Transverse colon (tissue), 4 donors: Measurements from ENCODE around the gene GPR18. TPM values are rescaled to one million over a fixed set of nuclear protein-coding genes. Genes with fewer than 3 reads are reported as not detected.

Experiments used
- DNase-seq: peaks from one replicate; pipeline ENCODE4 v3.0.0-alpha.2; 2019
- H3K27ac ChIP-seq, 4 donors: fragments of 200-600 bp; sonication (generic); 2 replicates each; pipeline ENCODE4 v1.5.1; 2016 to 2018; ENCODE audit warnings: inconsistent platforms in 4 of 4
- H3K27me3 ChIP-seq: fragments of 200-600 bp; sonication (generic); 2 replicates; pipeline ENCODE4 v1.5.1; 2017; ENCODE audit warnings: inconsistent platforms
- H3K36me3 ChIP-seq, 4 donors: fragments of 200-600 bp; sonication (generic); 2 replicates each; pipeline ENCODE4 v1.5.1; 2017 to 2019; ENCODE audit warnings: inconsistent platforms in 4 of 4
- H3K4me1 ChIP-seq, 4 donors: fragments of 200-600 bp; sonication (generic); 2 replicates each; pipeline ENCODE4 v1.5.1; 2017 to 2020; ENCODE audit warnings: inconsistent platforms in 4 of 4
- H3K4me3 ChIP-seq, 4 donors: fragments of 200-600 bp; sonication (generic); 1 replicate in 1 of 4; 2 replicates in 3 of 4; pipeline versions ENCODE4 v1.5.1 to v1.6.1; 2017 to 2019; ENCODE audit warnings: inconsistent platforms in 4 of 4
- H3K9me3 ChIP-seq, 2 donors: fragments of 200-600 bp; sonication (generic); 2 replicates each; pipeline ENCODE4 v1.5.1; 2017 to 2019; ENCODE audit warnings: inconsistent platforms in 2 of 2
- EP300 ChIP-seq: sonication (generic); formaldehyde crosslinking; IDR thresholded peaks from one replicate; pipeline ENCODE4 v1.6.1; 2017; ENCODE audit warnings: antibody characterized with exemption, low read depth
- POLR2A ChIP-seq: fragments of 450-650 bp; IDR thresholded peaks from one replicate; pipeline ENCODE4 v1.6.1; 2016; ENCODE audit warnings: antibody characterized with exemption, mild to moderate bottlenecking, moderate library complexity
- POLR2AphosphoS5 ChIP-seq, 3 donors: sonication (generic); formaldehyde crosslinking; IDR thresholded peaks; one replicate each; pipeline ENCODE4 v1.6.1; 2016; ENCODE audit warnings: antibody characterized with exemption in 3 of 3
- WGBS, 2 donors: methylation state at CpG; one replicate each; pipeline ENCODE4 v1.1.5; 2018; ENCODE audit warnings: low coverage in 1 of 2; 5-methylcytosine and 5-hydroxymethylcytosine counted together
- in situ Hi-C, 4 donors: fragments of 200-750 bp; cut with MboI; loops; one replicate each; pipeline versions ENCODE4 v1.15.0 to v1.15.1; 2017; ENCODE audit warnings: low sequenced_read_pairs in 3 of 4, low pct_ligation_motif_present in 1 of 4, low pct_unique_long_range_greater_than_20kb in 1 of 4
- intact Hi-C: fragments of 100-400 bp; cut with DNase I; formaldehyde crosslinking; loops from one replicate; pipeline ENCODE4 v1.15.1; 2023; ENCODE audit warnings: low total_unique reads
- total RNA-seq, 4 donors: library from RNA; depleted of rRNA; stranded (reverse); fragments of >200 nt; gene quantifications; one replicate each; pipeline ENCODE4 v1.1.0, GENCODE V29; 2016
- TF ChIP-seq, protein P1 (sequence below), 5 experiments: fragments of 200-600 bp in 3 of 5; fragments of 450-650 bp in 2 of 5; sonication (generic) in 3 of 5; IDR thresholded peaks; 1 replicate in 2 of 5; 2 replicates in 3 of 5; pipeline ENCODE4 v1.5.1; 2016 to 2017; ENCODE audit warnings: antibody characterized with exemption in 5 of 5, inconsistent platforms in 3 of 5, mild to moderate bottlenecking in 2 of 5, moderate library complexity in 1 of 5

GPR18 gene
- total RNA-seq, 4 donors from 2014 or later = 0.41 to 0.48 TPM; not detected in 2

DNA sequence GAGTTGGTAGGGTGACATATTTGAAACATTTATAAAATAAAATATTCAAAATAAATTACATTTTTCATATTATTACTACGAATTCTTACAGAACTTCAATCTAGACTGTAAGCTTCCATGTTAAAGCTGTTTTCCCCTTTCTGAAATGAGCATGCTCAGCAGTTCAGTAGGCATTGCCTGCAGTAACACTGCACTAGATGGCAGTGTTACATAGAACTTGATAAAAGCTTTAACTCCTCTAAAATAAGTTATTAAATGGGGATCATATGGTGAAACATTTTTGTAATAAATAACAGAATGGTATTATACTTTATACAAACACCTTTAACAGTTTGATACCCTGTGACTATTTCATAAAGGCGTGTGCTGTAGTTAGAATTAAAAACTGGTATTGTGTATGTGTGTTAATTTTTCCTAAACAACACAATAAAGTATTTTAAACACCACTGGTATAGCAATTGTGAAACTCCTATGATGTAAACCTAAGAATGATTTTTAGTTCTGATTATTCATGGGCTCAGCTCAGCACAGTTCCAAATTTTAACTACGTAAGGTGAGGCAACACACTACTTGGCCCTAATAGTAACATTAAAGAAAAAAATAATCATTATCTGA lies 11.6 kb upstream of the GPR18 start:
- no peak for TF ChIP-seq POLR2A
- TF ChIP-seq, protein P1, sequence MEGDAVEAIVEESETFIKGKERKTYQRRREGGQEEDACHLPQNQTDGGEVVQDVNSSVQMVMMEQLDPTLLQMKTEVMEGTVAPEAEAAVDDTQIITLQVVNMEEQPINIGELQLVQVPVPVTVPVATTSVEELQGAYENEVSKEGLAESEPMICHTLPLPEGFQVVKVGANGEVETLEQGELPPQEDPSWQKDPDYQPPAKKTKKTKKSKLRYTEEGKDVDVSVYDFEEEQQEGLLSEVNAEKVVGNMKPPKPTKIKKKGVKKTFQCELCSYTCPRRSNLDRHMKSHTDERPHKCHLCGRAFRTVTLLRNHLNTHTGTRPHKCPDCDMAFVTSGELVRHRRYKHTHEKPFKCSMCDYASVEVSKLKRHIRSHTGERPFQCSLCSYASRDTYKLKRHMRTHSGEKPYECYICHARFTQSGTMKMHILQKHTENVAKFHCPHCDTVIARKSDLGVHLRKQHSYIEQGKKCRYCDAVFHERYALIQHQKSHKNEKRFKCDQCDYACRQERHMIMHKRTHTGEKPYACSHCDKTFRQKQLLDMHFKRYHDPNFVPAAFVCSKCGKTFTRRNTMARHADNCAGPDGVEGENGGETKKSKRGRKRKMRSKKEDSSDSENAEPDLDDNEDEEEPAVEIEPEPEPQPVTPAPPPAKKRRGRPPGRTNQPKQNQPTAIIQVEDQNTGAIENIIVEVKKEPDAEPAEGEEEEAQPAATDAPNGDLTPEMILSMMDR (IDR thresholded peaks at IDR 0.05) = peak; percentile 50 to 62 (median 58)
- Histone ChIP-seq H3K36me3 (no peaks in the 10 kb centered on the region), H3K4me1 (peaks cover 0 to 8% (median 0%) of the 10 kb centered on the region in 4 donors), H3K9me3 (peaks cover 0 to 10% of the 10 kb centered on the region in 2 donors), H3K4me3 (no peak overlapping the region), H3K27ac (peak overlapping the region in 2 of 4 donors; percentile 7 to 13), H3K27me3 (no peaks in the 10 kb centered on the region)
- DNase-seq = no peak
- WGBS, 2 donors = 55 to 60% methylated on average over 3 of the region's 3 CpGs
- intact Hi-C loops (loop anchor here (5.0 kb wide), 1 partner anchor 92 kb away; no protein-coding TSS in a partner anchor), in situ Hi-C loops (loop anchor here (5.0 to 10.0 kb wide), 3 partner anchors 95 to 168 kb away; no protein-coding TSS in a partner anchor)

DNA sequence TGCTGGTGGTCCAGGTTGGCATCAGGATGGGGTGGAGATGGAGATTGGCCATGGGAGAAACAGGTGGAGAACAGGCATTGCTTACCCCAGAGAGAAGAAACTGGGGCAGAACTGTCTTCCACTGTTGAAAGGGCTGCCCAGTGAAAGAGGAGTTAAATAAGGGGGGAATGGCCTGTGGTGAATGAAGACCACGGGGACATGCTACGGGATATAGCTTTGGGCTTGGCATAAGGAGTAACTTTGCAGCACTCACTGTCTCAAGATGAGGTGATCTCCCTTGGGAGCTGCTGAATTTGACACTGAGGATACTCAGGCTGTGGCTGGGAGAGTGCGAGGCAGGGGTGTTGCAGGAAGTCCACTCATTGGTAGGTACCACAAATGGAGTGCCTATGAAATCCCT lies 10.6 kb upstream of the GPR18 start:
- Histone ChIP-seq H3K4me3 (no peak overlapping the region), H3K36me3 (no peaks in the 10 kb centered on the region), H3K9me3 (peaks cover 0 to 10% of the 10 kb centered on the region in 2 donors), H3K27me3 (no peaks in the 10 kb centered on the region), H3K4me1 (peaks cover 0 to 8% (median 0%) of the 10 kb centered on the region in 4 donors), H3K27ac (no peak overlapping the region)
- intact Hi-C loops (loop anchor here (5.0 kb wide), 1 partner anchor 92 kb away; no protein-coding TSS in a partner anchor), in situ Hi-C loops (loop anchor here in 1 of 4 donors (5.0 to 10.0 kb wide), 2 partner anchors 94 to 168 kb away; no protein-coding TSS in a partner anchor)
- WGBS, 2 donors = 95 to 96% methylated on average over 3 of the region's 3 CpGs
- DNase-seq = no peak
- TF ChIP-seq POLR2AphosphoS5 (IDR thresholded peaks at IDR 0.05) = no peak
- TF ChIP-seq POLR2A = no peak
- no peak for TF ChIP-seq EP300
- TF ChIP-seq, protein P1 (IDR thresholded peaks at IDR 0.05) = no peak

DNA sequence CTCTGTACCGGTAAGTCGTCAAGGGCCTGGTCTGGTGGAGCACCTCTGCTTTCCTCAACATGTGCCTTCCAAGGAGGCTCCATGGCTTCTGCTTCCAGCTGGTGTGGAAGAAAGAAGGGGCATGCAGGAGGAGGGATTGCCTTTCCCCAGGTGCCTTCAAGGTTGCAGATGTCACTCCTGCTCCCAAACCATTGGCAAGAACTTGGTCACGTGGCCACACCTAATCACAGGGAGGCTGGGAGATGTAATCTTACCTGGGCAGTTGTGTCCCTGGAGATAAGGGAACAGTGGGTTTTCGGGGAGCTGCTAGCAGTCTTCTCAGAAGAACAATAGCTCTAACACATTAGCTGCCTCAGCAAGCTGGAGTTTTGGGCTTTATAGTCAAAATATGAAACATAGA lies 9.7 kb upstream of the GPR18 start:
- H3K27ac ChIP-seq = no peak overlapping the region
- peaks cover 0 to 11% (median under 1%) of the 10 kb centered on the region in 4 donors for H3K4me1 ChIP-seq
- H3K27me3 ChIP-seq = no peaks in the 10 kb centered on the region
- no peak overlapping the region for H3K4me3 ChIP-seq
- H3K9me3 ChIP-seq = peaks cover 0 to 10% of the 10 kb centered on the region in 2 donors
- 91 to 92% methylated on average over 2 to 4 of the region's 4 CpGs for WGBS, 2 donors
- TF ChIP-seq, protein P1 (IDR thresholded peaks at IDR 0.05) = no peak
- TF ChIP-seq POLR2A = no peak
- TF ChIP-seq POLR2AphosphoS5 (IDR thresholded peaks at IDR 0.05) = no peak
- TF ChIP-seq EP300 = no peak
- in situ Hi-C loops = loop anchor here in 1 of 4 donors (5.0 to 10.0 kb wide), 2 partner anchors 93 to 169 kb away; no protein-coding TSS in a partner anchor
- no peaks in the 10 kb centered on the region for H3K36me3 ChIP-seq
- no peak for DNase-seq
- intact Hi-C loops = loop anchor here (5.0 kb wide), 1 partner anchor 91 kb away; no protein-coding TSS in a partner anchor

DNA sequence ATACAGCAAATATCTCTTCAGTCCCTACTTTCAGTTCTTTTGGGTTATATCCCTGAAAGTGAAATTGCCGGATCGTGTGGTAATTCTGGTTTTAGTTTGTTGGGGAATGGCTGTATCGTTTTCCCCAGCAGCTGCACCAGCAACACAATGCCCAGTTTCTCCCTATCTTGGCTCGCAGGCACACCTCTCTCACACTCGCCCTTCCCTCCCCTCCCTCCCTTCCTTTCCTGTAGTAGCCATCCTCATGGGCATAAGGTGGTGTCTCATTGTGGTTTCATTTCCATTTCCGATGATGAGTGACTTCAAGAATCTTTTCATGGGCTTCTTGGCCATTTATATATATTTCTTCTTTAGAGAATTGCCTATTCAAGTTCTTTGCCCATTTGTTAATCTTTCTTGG lies 8.6 kb upstream of the GPR18 start:
- Histone ChIP-seq H3K36me3 (no peaks in the 10 kb centered on the region), H3K27ac (no peak overlapping the region), H3K4me1 (peaks cover 0 to 14% (median 1%) of the 10 kb centered on the region in 4 donors), H3K4me3 (no peak overlapping the region), H3K27me3 (no peaks in the 10 kb centered on the region), H3K9me3 (peaks cover 0 to 3% of the 10 kb centered on the region in 2 donors)
- no peak for DNase-seq
- 83 to 84% methylated on average over 1 to 6 of the region's 6 CpGs for WGBS, 2 donors
- intact Hi-C loops = loop anchor here (5.0 kb wide), 1 partner anchor 90 kb away; no protein-coding TSS in a partner anchor
- no peak for TF ChIP-seq POLR2A
- TF ChIP-seq, protein P1 (IDR thresholded peaks at IDR 0.05) = no peak
- no peak for TF ChIP-seq POLR2AphosphoS5 (IDR thresholded peaks at IDR 0.05)
- no peak for TF ChIP-seq EP300
- in situ Hi-C loops = loop anchor here in 1 of 4 donors (5.0 to 10.0 kb wide), 2 partner anchors 92 to 170 kb away; no protein-coding TSS in a partner anchor
